ENCODE data around the gene NDUFB1.

NDUFB1 gene

GRCh38 chr14:92093320-92093719 lies 28.2 kb downstream of the NDUFB1 start:
- no peak for DNase-seq (ENCODE audit: low spot score)

- DNase-seq (ENCODE audit: low spot score), result no peak
Measured at GRCh38 chr14:92088494-92088893, 33.0 kb downstream of the NDUFB1 start.

- DNase-seq (ENCODE audit: low spot score), result no peak
Measured at GRCh38 chr14:92074555-92074954, 47.0 kb downstream of the NDUFB1 start.

Data from GM03348 (cell line).